HG03521 (cell line): Measurements from ENCODE around the gene MAGEB10.
"Not testable (repeated sequence)": the region's sequence is repeated elsewhere in the genome, so short reads cannot be mapped to it uniquely, and the experiment has no call there.

Experiments used
- ATAC-seq: cut with Tn5 transposase; IDR thresholded peaks from one replicate; pipeline ENCODE4 v1.9.1; 2021; ENCODE audit warnings: mild to moderate bottlenecking, moderate library complexity; ENCODE audit not compliant: unreplicated experiment

The MAGEB10 gene, protein sequence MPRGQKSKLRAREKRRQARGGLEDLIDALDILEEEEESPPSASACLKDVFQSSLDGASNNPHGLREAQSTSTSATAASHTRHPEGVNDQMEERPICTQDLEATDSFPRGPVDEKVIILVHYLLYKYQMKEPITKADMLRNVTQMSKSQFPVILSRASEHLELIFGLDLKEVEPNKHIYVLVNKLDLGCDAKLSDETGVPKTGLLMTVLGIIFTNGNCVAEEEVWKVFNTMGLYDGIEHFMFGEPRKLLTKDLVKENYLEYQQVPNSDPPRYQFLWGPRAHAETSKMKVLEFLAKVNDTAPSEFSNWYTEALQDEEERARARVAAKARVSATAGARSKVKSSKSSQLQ

GRCh38 chrX:27807690-27808089 is at the start of gene MAGEB10:
MAGEB10 (plus strand) TSS chrX:27807990; CDS start chrX:27821307, 13,317 bp downstream.
- ATAC-seq = no peak

GRCh38 chrX:27765718-27766117 is 42.1 kb upstream of the MAGEB10 start:
- ATAC-seq = no peak

- ATAC-seq = no peak
Observed at GRCh38 chrX:27767387-27767786, 40.4 kb upstream of the MAGEB10 start.

DNA sequence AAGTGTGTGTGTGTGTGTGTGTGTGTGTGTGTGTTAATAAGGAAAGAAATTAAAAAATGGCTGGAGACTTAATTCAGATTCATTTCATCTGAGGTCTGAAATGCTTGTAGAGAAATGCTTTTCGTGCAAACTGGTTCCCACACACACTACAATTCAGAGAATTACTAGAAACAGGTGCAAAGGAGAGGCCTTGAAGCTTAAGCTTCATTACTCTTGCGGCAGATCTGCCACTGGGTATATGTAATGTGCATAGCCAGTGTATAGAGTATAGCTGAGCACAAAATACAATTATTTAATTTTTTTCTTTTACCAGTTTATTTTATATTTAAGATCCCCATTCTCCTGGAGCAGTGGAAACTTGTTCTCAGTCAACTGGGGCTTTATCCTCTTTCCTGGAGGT is 31.8 kb upstream of the MAGEB10 start:
- no peak for ATAC-seq

DNA sequence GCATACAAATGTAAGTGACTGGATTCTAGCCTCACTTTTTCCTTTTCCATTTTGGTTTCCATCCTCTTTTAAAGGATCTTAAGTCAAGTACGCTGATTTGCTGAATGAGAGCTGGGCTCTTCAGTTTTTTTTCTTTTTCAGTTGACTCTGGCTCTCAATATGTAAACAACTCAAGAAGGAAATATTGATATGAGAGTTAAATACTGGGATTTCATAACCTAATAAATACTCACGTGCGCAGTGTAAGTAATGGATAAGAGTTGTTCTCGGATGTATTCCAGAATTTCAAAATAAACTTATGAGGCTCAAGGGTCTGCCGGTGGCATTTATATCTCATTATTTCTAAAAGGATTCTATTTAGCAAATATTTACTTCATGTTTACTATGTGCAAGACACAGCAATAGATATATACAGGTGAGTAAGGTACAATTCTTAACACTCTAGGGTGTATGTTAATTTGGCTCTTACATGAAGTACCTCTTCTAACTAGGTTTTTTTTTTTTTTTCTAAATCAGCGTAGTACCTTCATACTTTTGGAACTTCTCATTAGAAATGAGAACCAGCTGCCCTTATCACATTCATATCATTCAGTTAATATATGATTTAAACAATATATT is 11.0 kb upstream of the MAGEB10 start:
- no peak for ATAC-seq

DNA sequence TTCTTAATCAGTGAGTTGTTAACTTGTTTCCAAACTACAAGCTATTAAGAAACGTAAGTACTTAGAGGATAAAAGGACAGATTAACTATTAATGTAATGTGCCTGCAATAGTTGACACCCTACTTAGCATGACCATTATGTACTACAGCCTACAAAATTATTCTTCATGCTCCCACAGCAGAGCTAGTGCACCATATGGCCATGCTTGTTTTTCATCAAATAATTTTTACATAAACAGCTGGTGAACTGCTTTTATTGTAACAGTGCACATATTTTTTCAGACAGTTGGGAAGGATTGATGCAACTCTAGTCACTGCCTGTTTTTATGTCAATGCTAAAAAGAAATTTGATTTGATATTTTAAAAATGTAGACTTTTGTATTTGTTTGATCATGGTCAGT is 10.2 kb upstream of the MAGEB10 start:
- ATAC-seq = no peak

GRCh38 chrX:27808226-27808625 is 436 bp downstream of the MAGEB10 start:
- ATAC-seq = no peak

GRCh38 chrX:27808991-27809859 is 1.4 kb downstream of the MAGEB10 start:
- not testable (repeated sequence) for ATAC-seq

DNA sequence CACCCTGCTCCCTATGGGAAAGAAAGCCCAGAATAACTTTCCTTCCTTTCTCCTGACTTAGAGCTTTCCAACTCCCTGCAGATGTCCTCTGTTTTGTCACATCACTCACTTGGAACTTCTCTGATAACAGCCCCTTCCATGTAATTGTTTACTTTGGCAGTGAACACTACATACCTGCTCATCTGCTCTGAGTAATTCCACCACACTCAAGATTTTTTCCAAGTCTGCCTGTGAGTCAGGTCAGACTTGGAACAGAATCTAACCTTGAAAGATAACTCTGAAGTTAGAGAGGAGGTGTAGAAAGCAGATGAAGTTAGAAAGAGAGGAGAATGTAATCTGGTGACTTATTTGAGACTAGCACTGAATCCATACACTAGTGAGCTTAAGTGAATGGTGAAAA is 7.4 kb downstream of the MAGEB10 start:
- no peak for ATAC-seq

- ATAC-seq = no peak
Observed at GRCh38 chrX:27823812-27824211, 16.0 kb downstream of the MAGEB10 start.

- no peak for ATAC-seq
Observed at GRCh38 chrX:27838185-27838584, 30.4 kb downstream of the MAGEB10 start.

DNA sequence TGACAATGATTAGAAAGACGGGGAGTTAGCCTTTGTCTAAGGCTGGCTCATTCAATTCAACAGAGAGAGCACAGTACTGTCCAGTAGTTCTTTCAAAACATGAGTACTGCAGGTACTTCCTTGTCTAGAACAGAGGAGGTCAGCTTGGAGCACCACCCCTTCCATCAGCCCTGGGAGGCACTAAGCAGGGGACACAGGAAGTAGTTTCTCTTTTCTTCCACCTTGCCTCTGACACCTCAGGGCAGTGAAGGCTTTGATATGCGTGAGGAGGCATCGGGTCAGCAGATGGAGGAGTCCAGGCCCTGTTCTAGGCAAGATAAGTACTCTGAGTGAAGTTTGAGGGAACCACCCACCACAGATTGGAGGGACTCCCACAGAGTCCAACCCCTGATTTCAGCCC is 33.1 kb downstream of the MAGEB10 start:
- no peak for ATAC-seq

DNA sequence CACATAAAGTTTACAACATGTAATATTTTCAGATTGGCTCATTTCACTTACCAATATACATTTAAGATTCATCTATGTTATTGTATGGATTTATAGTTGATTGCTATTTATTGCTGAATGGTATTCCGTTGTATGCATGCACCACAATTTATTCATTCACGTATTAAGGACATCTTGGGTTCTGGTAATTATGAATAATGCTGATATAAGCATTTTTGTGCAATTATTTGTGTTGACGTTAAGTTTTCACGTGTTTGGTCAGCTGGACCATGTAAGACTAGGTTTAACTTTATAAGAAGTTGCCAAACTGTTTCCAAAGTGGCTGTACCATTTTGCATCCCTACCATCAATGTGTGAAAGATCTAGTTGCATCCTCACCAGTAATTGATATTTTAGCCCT is 35.1 kb downstream of the MAGEB10 start:
- ATAC-seq = no peak

- ATAC-seq = no peak
Observed at GRCh38 chrX:27860337-27860736, 52.5 kb downstream of the MAGEB10 start.

- no peak for ATAC-seq
Observed at GRCh38 chrX:27863809-27864208, 56.0 kb downstream of the MAGEB10 start.
